ENCODE results near the gene SARS1.

GRCh38 chr1:109255097-109255651 is 41.5 kb downstream of the SARS1 start:
- TF ChIP-seq CTCF (IDR thresholded peaks at IDR 0.05) (peak in 1 of 4 experiments; percentile 10), POLR2AphosphoS5 (IDR thresholded peaks at IDR 0.05) (no peak), POLR2A (IDR thresholded peaks at IDR 0.05) (no peak)

Measured in prostate gland (tissue), 2 donors.